GM19467 (cell line): ENCODE measurements around the gene UTS2B.

Experiments used
- ATAC-seq: cut with Tn5 transposase; IDR thresholded peaks from one replicate; pipeline ENCODE4 v1.9.1; 2021; ENCODE audit warnings: mild to moderate bottlenecking, moderate library complexity; ENCODE audit not compliant: unreplicated experiment

Gene UTS2B

DNA sequence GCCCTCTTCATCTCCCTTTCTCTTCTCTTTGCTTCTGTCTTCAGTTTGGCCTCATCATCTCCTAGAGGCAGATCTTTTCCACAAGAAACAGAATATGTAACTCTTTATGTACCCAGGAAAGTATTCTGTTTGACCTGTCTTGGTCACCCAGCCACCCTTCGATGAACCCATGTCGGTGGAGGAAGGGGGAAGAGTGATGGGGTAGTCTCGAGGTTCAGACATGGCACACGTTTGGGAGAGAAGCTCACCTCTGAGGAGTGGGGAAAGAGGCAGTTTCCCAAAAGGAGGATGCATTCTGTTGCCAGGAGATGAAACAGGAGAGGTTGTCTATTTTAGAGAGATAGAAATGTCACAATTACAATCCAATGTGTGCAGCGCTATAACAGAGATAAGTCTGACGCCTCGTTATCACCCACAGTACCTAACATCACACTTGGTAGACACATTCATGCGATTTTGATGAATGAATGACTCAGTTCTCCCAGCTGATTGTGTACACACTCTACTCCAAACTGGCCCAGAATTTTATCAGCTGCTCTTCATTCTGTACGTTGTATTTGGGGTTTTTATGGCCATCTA, 1.9 kb downstream of the UTS2B start:
- ATAC-seq = no peak

GRCh38 chr3:191327526-191327925, 2.8 kb downstream of the UTS2B start:
- ATAC-seq = no peak

- no peak for ATAC-seq
Measured at GRCh38 chr3:191324936-191325335, 5.4 kb downstream of the UTS2B start.

DNA sequence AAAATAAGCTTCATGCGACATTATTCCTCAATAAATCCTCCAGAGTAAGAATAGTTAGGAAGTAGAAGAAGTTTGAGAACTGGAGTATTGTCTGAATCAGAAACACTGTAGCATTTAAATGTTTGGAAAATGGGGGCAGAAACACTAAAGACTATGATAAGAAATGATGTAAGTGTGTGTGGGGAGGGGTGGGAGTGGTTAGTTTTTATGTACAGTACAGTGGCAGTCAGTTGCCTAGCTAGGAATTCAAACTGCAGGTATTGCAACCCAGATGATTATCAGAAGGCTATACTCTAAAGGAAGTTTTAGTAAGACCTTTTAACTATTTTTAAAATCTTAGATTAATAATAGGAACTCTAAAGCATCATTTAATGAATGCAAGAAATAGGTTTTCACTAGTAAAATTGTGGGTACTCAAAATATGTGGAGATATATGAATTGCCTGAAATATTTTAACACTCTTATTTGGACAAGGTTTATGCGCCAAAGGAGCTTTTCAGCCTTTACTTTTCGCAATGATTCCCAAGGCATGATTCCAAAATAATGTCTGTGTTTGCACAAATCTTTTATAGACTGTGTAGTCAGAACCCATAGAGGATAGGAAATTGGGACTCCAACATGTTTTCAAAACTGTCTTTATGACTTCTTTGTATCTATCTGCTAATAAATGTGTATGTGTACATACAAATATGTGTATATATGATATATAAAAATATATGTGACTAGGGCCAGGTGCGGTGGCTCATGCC, 9.1 kb downstream of the UTS2B start:
- no peak for ATAC-seq

GRCh38 chr3:191320316-191320715, 10.0 kb downstream of the UTS2B start:
- no peak for ATAC-seq

DNA sequence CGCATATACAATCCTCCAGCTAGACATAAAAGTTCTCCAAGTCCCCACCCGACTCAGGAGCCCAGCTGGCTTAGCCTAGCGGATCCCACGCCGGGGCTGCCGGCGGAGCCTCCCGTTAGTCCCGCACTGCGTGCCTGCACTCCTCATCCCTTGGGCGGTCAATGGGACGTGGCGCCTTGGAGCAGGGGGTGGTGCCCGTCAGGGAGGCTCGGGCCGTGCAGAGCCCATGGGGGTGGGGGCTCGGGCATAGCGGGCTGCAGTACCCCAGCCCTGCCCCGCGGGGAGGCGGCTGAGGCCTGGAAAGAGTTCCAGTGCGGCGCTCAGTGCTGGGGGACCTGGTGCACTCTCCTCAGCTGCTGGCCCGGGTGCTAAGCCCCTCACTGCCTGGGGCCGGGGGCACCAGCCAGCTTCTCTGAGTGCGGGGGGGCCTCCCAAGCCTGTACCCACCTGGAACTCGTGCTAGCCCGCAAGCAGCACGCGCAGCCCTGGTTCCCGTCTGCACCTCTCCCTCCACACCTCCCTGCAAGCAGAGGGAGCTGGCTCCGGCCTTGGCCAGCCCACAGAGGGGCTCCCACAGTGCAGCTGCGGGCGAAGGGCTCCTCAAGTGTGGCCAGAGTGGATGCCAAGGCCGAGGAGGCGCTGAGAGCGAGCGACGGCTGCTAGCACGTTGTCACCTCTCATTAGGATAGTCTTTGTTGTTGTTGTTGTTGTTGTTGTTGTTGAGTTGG, 13.3 kb downstream of the UTS2B start:
- ATAC-seq = no peak

DNA sequence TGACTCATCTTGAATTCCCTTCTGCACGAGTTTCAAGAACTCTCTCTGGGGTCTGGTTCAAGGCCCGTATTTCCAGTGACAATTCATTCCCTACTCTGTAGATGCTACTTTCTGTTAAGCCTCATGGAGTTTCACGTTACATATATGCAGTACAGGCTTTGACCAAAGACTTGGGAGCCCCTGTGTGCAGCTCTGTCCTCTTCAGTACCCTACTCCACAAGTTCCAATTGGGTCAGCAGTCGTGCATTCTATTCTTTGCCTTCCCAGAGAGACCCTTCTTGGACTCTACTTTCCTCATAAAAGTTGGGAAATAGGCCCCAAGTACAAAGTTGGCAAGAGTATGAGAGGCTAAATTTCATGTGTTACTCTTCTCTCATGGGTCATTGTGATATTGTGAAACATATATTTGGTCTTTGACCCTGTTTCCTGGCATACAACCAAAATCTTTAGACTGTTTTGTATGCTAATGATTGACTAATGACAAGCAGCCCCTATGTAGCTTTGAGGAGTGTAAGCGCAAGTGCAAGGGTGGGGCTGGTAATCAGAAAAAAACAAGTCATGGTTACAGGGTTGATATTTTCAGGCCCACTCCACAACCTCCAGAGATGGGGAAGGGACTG, 16.1 kb downstream of the UTS2B start:
- ATAC-seq = no peak

- no peak for ATAC-seq
Measured at GRCh38 chr3:191313296-191313695, 17.0 kb downstream of the UTS2B start.

- no peak for ATAC-seq
Measured at GRCh38 chr3:191307341-191307740, 23.0 kb downstream of the UTS2B start.

DNA sequence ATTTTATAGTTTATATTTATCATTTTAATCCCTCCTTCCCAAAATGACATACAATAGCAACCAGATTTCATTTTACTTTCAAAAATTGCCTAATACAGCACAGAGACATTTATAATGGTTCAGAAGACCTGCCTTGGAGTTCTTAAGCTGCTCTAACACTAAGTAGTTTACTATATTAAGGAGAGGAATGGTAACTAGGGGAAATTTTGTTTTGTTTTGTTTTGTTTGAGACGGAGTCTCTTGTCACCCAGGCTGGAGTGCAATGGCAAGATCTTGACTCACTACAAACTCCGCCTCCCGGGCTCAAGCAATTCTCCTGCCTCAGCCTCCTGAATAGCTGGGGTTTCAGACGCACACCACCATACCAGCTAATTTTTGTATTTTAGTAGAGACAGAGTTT, 23.9 kb downstream of the UTS2B start:
- ATAC-seq = no peak

DNA sequence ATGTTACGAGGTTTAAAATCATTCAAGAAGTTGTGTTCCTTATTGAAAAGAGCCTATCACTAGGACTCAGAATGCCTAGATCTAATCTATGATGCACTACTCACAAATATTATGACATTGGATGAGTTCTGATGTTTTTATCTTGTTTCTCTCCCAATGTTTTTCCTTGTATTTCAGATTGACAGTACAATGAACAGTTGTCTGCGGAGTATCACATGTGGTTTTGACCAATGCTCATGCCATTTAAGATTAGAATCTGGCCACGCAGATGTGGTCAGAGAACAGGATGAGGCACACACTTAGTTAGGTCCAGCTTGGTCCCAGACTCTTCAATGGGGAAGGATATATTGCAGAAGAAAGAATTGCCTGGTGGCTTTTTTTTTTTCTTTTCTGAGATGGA, 26.7 kb downstream of the UTS2B start:
- ATAC-seq = no peak

DNA sequence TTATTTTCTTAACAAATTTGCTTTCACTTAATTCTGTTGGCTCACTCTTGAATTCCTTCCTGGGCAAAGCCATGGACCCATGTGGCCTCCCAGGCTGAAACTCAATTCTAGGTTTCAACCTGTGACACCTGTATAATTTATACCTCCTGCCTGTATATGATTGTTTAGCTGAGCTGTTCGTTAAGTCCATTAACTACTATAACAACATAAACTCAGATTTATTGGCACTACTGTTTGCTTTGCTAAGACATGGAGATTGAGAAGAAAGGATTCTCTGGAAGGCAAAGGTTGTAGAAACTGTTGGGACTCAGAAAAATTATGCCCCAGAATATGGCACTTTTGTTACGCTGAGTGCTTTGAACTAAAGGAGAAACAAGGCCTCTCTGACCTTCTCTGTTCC, 27.9 kb downstream of the UTS2B start:
- ATAC-seq = no peak

GRCh38 chr3:191301782-191302411, 28.4 kb downstream of the UTS2B start:
- no peak for ATAC-seq

- ATAC-seq = peak; percentile 75
Measured at GRCh38 chr3:191301017-191301416, 29.3 kb downstream of the UTS2B start.

DNA sequence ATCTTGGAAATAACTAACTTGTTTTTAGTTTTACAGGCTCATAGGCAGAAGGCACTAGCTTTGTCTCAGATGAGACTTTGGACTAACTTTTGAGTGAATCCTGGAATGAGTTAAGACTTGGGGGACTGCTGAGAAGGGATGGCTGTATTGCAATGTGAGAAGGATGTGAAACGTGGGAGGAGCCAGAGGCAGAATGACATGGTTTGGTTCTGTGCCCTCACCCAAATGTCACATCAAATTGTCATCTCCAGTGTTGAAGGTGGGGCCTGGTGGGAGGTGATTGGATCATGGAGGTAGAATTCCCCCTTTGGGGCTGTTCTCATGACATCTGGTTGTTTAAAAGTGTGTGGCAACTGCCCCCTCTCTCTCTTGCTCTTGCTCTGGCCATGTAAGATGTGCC, 29.9 kb downstream of the UTS2B start:
- ATAC-seq = no peak

- ATAC-seq = no peak
Measured at GRCh38 chr3:191298846-191299245, 31.5 kb downstream of the UTS2B start.

DNA sequence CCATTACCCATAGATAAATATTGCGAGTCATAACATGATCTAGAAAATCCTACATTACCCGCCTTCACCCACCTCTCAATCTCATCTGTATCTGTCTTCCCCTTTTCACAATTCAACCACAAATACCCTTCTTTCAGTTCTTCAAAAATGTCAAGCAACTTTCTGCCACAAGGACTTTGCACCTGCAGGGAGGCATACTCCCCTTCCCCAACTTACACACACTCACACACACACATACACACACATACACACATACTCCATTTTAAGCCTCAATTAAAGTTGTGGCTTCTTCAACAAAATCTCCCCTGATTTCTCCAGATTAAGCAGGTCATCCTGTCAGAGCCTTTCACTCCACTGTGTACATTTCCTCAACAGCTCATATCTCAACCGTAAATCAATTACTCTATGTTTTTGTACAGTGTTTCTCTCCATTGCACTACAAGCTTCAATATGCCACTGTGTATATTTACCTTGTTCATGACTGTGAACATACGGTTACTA, 34.2 kb downstream of the UTS2B start:
- ATAC-seq = peak; percentile 92

DNA sequence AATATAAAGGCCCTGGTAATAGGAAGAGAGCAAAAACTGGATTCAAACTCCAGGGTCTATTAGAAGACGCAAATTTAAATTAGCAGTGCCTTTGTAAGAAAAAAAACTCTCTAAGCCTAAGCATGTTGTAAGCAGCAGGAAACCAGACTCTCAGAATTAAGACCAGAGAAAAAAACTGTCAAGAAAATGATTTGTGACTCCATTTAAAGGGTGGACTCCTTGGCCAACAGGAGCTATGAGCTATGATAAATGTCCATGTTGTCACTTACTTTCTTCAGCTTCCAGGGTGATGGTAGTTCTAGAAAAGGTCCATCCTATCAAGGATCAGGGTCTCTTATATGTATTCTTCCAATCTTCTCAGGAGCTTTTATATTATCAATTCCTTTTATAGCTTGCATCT, 36.0 kb downstream of the UTS2B start:
- ATAC-seq = no peak

GRCh38 chr3:191292243-191293015, 37.9 kb downstream of the UTS2B start:
- ATAC-seq = no peak

- ATAC-seq = peak; percentile 91
Measured at GRCh38 chr3:191290311-191291025, 39.9 kb downstream of the UTS2B start.
